ENCODE measurements around the gene ST3GAL3. TPM values are rescaled to one million over a fixed set of nuclear protein-coding genes. Genes with fewer than 3 reads are reported as not detected.

ST3GAL3 gene
- total RNA-seq, 1 experiment from 2014 or later: 4.6 TPM

DNA sequence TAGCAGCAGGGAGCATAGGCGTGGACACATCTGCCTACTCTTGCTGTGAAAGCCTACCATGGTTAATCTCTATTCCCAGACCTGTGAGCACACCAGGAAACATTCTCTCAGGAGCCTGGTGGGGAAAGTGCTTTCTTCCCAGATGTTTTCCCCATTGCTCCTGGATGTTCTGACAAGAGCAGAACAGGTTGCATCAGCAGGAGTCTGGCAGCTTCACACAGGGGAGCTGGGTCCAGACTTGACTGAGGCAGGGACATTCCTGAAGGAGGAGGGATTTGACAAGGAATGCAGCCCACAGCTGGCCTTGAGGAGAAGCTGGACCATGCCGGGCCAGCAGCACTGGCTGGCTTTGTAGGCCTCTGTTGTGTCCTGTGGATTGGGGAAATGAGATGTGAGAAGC lies 205.3 kb downstream of the ST3GAL3 start:
- no peak for DNase-seq (ENCODE audit: low spot score)

- DNase-seq (ENCODE audit: low spot score): no peak
These were observed 205.7 kb downstream of the ST3GAL3 start for GRCh38 chr1:43913051-43913501.

DNA sequence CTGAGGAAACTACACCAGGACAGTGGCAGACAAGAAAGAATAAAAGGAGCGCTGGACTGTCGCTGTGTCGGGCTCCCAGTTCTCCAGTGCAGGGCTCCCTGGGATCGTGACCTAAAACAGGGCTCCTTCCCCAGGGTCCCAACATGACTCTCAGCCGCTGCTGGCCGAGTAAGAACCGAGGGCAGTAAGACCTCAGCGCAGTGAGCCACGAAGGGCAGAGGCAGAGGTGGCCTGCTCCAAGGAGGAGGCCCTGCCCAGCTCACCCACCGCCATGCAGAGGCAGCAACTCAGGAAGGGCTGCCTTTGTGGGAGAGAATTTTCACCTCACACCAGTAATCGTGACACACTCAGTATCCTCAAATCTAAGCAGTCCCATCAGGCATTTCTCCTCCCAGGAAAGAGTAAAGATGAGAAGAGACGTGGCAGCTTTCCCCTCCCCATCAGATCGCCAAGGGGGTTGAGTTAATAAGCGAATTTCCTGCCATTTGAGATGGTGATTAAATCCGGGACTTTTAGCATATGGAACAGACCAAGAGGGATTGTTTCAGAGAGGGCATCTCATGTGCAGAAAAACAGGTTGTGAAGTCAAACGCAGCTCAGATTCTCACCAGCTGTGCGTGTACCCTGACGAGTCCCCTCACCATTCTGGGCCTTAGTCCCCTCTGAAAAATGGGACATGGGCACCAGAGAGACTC lies 206.5 kb downstream of the ST3GAL3 start:
- no peak for DNase-seq (ENCODE audit: low spot score)

- DNase-seq (ENCODE audit: low spot score): no peak
These were observed 207.5 kb downstream of the ST3GAL3 start for GRCh38 chr1:43914576-43915525.

DNA sequence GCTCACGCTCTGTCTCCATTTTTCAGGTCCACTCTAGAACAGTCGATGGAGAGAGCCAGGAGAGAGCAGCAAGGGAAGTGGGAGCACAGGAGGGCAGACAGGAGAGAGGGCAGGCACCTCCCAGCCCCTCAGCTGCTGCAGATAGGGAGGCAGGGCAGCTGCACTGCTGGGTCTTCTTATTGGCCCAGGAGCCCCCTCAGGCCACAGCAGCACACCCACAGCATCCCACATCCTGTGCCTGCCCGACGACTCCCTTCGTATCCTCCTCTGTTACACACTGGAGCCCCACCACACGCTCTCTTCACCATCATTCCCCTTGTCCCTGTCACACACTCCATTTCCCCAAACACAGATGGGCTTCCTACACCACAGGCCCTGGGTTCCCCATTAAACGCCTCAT lies 212.6 kb downstream of the ST3GAL3 start:
- no peak for DNase-seq (ENCODE audit: low spot score)

DNA sequence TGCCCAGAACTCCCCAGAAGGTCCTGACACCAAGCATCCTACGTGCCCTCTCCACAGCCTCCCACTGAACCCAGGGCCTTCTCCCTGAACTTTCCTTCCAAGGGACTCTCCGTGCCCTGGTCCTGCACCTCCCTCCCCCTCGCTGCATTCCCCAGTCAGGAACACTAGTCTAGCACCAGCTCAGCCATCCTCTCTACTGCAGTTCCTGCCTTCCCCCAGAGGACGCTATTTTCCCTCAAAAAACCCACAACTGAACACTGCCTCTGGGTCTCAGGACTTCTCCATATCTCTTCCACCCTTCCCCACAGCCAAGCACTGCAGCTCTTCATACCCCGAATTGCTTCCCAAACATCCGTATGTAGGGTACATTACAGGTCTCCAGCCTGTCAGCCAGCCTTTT lies 213.7 kb downstream of the ST3GAL3 start:
- no peak for DNase-seq (ENCODE audit: low spot score)

DNA sequence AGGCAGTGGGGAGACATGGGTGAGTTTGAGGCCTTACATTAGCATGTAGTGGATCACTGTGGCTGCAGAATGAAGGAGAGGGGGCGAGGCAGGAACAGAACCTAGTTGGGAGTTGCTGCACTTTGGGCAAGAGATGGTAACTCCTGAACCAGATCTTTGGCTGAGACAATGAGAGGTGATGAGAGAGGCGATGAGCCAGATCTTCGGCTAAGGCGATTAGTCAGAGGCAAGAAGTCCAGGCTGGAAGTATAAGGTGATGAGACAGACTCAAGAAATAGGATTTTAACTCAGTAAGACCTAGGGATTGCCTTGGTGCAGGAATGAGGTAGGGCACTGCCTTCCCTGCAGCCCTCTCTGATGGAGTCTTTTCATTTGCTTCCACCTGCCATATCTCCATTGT lies 217.2 kb downstream of the ST3GAL3 start:
- no peak for DNase-seq (ENCODE audit: low spot score)

DNA sequence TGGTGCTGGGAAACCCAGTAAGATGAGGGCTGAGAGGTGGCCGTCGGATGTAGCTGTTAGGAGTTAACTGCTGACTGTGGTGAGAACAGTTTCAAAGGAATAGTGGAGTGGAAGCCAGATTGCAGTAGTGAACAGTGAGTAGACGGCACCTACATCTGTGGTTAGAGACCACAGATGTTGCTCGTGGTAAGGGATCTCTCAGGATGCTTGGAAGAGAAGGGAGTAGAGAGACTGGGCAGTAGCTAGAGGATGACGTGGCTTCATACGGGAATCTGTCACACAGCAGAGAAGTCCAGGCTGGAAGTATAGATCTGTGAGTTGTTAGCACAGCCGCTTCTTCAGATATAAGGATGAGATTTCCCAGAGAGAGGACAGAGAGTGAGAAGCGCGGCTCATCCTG lies 218.5 kb downstream of the ST3GAL3 start:
- DNase-seq (ENCODE audit: low spot score): no peak

DNA sequence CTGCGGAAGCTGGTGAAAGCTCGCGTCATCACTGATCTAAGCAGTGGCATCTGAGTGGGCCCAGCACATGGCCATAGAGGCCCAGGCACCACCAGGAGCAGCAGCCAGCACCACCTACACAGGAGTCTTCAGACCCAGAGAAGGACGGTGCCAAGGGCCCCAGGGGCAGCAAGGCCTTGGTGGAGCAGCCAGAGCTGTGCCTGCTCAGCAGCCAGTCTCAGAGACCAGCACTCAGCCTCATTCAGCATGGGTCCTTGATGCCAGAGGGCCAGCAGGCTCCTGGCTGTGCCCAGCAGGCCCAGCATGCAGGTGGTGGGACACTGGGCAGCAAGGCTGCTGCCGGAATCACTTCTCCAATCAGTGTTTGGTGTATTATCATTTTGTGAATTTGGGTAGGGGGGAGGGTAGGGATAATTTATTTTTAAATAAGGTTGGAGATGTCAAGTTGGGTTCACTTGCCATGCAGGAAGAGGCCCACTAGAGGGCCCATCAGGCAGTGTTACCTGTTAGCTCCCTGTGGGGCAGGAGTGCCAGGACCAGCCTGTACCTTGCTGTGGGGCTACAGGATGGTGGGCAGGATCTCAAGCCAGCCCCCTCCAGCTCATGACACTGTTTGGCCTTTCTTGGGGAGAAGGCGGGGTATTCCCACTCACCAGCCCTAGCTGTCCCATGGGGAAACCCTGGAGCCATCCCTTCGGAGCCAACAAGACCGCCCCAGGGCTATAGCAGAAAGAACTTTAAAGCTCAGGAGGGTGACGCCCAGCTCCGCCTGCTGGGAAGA lies 223.0 kb downstream of the ST3GAL3 start:
- no peak for DNase-seq (ENCODE audit: low spot score)

DNA sequence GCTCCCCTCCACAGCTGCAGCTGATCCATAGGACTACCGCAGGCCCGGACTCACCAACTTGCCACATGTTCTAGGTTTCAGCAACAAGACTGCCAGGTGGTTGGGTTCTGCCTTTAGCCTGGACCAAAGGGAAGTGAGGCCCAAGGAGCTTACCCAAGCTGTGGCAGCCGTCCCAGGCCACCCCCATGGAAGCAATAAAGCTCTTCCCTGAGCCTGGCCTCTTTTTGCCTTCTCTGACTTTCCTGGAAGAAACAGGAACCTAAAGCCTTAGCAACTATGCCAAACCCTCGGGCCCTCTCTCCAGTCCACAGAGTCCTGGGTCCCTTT lies 223.6 kb downstream of the ST3GAL3 start:
- DNase-seq (ENCODE audit: low spot score): no peak

- no peak for DNase-seq (ENCODE audit: low spot score)
These were observed 224.7 kb downstream of the ST3GAL3 start for GRCh38 chr1:43931711-43932660.

- no peak for DNase-seq (ENCODE audit: low spot score)
These were observed 225.6 kb downstream of the ST3GAL3 start for GRCh38 chr1:43932786-43933385.

- no peak for DNase-seq (ENCODE audit: low spot score)
These were observed 226.2 kb downstream of the ST3GAL3 start, which contains the start of gene ARTN for GRCh38 chr1:43933386-43934100. Gene ARTN, plus strand, starts transcription at chr1:43933801. Its CDS starts 1,856 bp downstream, at chr1:43935657.

DNA sequence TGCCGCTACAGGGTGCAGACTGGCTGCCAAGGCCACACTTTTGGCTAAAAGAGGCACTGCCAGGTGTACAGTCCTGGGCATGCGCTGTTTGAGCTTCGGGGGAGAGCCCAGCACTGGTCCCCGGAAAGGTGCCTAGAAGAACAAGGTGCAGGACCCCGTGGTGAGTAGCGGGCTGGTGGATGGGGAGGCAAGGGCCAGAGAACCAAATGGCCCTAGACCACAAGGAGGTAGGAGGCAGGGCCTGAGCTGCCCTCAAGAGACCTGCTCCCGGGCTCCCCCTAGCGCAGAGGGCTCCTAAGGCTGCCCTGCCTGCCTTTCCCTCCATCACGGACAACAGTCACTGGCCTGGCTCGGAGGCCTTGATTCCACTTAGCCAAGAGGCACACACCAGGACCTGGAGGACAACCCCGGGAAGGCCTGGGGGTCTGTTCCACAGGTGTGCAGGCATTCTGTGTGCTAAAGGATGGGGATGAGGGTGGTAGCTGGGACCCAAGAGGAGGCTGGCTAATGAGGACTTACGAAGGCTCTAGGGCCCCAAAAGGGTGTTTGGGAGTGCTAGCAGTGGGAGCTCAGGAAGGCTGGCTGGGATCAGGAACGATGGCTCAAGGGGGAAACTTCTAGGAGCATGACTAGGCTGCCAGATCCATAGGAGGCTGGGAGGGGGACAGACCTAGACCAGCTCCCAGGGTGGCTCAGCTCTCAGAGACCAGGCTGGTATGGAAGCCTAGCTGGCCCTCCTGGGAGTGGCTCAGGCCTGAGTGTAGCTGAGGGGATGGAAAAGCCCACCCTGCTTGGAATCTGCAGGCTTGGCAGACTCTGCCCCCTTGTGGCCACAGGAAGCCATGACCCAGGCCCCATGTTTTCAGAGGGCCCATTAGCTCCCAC lies 227.0 kb downstream of the ST3GAL3 start:
- peak; percentile 65 for DNase-seq (ENCODE audit: low spot score)

DNA sequence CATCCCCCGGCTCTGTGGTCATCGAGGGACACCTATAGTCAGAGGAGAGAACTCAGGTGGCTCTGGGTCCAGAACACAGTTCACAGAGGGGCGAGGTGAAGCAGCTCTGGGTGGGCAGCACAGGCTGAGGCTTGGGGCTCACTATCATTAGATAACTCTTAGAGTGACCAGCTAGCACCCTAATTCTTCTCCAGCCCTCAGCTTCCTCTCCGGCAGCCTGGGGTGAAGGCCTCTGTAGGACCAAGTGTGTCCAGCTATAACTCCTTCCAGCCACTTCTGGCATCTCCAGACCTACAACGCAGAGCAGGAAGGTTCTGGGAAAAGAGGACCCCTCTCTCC lies 227.6 kb downstream of the ST3GAL3 start:
- DNase-seq (ENCODE audit: low spot score): no peak

DNA sequence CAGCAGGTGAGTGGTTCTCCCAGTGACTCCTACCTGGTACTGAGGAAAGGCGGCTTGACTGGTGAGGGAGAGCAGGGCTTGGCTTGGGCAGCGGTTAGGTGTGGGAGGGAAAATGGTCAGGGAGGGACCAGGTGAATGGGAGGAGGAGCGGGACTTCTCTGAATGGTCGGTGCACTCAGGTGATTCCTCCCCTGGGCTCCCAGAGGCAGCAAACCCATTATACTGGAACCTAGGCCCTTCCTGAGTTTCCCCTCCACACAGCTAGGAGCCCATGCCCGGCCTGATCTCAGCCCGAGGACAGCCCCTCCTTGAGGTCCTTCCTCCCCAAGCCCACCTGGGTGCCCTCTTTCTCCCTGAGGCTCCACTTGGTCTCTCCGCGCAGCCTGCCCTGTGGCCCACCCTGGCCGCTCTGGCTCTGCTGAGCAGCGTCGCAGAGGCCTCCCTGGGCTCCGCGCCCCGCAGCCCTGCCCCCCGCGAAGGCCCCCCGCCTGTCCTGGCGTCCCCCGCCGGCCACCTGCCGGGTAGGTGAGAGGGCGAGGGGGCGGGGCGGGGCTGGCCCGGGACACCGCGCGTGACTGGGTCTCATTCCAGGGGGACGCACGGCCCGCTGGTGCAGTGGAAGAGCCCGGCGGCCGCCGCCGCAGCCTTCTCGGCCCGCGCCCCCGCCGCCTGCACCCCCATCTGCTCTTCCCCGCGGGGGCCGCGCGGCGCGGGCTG lies 228.5 kb downstream of the ST3GAL3 start:
- DNase-seq (ENCODE audit: low spot score): no peak

DNA sequence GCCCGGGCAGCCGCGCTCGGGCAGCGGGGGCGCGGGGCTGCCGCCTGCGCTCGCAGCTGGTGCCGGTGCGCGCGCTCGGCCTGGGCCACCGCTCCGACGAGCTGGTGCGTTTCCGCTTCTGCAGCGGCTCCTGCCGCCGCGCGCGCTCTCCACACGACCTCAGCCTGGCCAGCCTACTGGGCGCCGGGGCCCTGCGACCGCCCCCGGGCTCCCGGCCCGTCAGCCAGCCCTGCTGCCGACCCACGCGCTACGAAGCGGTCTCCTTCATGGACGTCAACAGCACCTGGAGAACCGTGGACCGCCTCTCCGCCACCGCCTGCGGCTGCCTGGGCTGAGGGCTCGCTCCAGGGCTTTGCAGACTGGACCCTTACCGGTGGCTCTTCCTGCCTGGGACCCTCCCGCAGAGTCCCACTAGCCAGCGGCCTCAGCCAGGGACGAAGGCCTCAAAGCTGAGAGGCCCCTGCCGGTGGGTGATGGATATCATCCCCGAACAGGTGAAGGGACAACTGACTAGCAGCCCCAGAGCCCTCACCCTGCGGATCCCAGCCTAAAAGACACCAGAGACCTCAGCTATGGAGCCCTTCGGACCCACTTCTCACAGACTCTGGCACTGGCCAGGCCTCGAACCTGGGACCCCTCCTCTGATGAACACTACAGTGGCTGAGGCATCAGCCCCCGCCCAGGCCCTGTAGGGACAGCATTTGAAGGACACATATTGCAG lies 229.3 kb downstream of the ST3GAL3 start:
- DNase-seq (ENCODE audit: low spot score): no peak
